CD4-positive, alpha-beta T cell treated with Interleukin-10 for 1 hour (primary cell): ENCODE measurements around the gene SMOC2.

Experiments used
- DNase-seq: peaks from one replicate; pipeline ENCODE4 v3.0.0-alpha.2; 2020

The SMOC2 gene

DNA sequence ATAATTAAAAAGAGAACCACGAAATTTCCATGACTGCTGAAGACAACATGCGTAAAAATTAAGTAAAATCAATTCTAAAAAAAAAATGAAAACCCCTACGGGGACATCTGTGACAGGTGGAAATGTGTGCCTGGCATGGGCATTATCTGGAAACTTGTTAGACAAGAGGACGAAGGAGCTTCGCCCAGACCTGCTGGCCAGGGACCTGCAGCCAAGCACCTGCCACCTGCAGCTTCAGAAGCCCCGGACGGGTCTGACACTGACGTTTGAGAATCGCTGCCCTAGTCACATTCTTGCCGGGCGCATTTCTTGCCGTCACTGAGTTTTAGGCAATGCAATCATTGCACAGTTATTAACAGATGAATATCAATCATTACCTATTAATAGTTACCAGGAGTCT lies 140.3 kb downstream of the SMOC2 start:
- no peak for DNase-seq

DNA sequence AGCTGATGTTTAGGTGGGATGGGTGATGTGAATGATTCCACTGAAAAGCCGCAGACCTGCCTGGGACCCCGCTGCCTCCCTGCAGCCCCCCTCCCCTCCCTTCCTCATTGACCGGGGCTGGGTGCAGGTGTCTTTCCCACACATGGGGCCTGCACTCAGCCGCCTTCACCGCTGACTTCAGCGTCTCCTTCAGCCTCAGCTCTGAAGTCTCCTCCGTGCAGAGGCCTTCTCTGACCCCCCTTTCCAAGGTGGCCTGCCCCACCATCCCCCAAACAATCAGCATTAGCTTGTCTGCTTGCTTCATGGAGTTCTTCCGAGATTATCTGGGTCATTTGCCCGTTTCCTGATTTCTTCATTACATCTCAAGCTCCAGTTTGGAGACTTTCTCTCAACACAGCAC lies 140.7 kb downstream of the SMOC2 start:
- no peak for DNase-seq

DNA sequence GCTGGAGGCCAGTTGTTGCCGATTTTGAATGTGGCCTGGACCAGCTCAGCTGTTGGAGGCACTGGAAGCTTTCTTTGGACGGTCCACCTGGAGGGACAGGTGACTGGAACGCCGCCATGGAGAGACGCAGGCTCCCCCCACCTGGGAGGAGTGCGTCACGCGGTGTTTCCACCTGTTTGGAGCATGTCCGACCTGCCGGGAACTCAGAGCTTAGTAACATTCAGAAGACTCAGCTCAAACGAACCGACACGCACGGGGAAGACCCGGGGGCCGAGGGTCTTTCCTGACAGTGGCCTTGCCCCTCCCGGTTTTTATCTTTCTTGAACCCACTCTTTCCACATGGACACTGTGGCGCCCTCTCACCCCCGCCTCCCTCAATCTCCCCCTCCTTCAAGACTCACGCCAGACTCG lies 141.6 kb downstream of the SMOC2 start:
- no peak for DNase-seq

DNA sequence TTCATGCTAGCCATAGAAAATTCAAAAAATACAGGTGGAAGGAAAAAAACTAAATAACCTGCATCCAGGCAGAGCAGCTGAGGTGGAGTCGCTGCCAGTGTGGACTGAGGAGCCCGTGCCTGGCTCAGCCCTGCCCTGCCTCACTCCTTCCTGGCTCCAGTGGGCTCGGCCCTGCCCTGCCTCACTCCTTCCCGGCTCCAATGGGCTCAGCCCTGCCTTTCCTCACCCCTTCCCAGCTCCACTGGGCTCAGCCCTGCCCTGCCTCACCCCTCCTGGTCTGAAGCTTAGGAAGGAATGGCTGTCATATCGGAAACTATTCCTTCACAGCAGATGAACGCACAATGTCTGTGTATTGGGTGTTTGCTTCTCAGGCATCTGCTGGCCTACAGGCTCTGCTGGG lies 142.1 kb downstream of the SMOC2 start:
- no peak for DNase-seq

DNA sequence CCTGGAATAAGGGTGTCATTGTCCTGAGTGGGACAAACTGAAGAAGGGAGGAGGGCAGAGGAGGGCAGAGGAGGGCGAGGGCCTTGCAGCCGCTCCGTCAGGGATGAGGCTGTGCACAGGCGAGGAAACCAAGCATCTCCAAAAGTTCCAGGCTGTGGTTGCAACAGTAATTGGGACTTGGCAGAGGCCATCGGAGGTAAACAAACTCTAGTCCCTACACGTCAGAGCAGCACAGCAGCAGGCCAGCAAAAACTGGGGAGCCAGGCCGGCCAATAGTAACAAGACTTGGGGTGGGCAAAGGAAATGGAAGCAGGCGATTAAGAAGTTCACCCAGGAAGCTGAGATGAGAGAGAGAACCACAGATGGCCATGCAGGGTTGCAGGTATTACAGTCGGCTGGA lies 142.8 kb downstream of the SMOC2 start:
- no peak for DNase-seq

DNA sequence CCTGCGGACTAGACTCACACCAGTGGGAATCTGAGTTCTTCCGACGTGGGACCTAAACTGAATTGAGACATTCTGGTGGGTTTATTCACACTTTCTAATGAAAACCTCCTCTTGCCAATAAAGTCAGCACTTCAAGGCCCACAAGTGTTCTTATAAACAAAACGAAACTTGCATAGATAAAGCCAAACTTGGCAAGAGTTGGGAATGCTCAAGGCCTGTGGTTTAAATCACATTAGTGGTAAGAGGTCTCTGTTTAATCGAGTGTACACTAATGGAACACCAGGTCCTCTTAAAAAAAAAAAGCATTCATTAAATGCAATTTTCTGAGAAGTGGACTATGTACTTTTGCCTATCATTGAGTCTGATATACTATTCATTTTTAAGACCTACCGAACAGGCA lies 143.3 kb downstream of the SMOC2 start:
- no peak for DNase-seq

DNA sequence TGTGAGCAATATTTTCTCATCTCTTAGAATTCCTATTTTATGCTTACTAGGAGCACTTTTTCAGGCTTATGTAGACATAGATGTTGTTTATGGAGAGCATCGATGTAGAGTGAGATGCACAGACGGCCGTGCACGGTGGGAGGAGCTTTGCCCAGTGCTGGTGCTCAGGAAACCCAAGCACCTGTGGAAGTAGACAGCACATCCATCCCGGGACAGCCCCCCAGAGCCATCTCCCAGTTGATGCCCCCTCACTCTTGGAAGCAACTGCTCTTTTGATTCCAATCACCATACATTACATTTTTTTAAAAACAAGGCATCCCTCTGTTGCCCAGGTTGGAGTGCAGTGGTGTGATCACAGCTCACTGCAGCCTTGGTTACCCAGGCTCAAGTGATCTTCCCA lies 143.7 kb downstream of the SMOC2 start:
- DNase-seq, result no peak

DNA sequence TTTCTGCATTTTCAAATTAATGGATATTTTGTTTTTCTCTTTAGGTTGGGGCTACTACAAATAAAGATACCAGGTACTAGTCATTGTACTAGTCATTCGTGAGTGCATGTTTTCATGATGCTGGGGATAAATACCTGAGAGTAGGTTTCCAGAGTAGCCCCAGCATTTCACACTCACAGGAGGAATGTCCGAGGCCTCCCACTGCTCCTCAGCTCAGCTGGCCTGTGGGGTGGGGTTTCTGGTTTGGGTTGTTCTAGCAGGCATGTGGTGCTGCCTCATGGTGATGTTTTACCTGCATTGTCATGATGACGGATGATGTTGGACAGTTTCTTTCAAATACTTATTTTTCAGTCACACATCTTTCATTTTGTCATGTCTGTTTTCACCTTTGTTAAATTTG lies 144.5 kb downstream of the SMOC2 start:
- no peak for DNase-seq

DNA sequence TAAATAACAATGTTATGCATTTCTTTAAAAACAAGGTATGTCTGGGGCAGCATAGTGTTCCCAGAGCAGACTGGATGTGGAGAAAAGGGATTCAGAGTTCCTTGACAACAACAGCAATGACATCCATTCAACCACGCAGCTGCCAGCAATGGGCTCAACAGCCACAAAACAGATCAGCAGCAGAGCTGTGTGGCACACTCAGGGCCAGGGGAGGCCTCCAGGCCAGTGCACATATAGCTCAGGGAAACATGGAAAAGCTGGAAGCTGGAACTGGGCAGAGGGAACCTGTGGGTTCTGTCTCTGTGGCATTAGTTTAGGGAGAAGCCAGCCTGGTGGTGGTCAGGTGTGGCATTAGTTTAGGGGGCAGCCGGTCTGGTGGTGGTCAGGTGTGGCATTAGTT lies 148.3 kb downstream of the SMOC2 start:
- DNase-seq, result no peak

DNA sequence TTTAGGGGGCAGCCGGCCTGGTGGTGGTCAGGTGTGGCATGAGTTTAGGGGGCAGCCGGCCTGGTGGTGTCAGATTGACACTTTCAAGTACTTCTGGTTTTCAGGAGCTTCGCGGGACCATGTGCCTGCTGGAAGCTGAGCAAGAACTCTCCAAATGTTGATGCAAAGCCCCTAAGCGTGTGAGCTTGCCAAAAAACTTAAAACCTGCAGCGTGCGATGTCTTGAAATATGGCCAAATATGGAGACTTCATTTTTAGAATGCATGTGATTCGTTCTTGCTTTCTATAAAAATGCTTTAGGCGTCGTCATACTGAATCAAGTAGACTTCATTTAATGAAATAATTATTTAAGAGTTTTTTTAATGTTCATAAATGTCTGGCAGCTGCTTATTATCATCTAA lies 149.4 kb downstream of the SMOC2 start:
- no peak for DNase-seq

DNA sequence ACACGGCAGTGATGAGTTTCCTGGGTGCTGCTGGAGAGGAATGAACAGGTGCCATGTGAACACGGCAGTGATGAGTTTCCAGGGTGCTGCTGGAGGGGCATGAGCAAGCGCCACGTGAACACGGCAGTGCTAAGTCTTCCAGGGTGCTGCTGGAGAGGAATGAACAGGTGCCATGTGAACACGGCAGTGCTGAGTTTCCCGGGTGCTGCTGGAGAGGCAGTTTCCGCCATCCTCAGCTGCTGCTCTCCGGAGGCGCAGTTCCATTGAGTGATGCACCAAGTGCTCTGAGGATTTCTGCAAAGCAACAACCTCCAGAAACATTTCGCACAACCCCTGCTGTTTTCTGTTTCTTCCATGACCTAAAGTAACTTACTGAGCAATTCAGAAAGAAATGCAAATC lies 155.4 kb downstream of the SMOC2 start:
- no peak for DNase-seq

DNA sequence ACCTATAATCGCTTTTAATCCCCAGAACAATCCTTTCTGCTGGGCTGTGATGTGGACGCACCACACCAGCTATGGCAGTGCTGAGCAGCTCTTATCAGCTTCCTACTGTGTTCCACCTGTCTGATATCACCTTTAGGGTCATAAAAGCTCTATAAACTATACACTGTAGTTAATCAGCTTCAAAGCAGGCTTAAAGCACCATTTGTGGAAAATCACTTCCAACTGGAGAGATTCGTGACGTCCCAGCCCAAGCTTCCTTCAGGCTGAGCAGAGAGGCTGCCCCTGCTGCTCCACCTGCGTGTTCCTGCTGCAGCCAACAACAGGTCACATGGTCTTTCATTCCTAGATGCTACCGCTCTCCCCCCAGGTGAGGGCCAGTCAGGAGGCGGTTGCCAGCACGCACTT lies 156.5 kb downstream of the SMOC2 start:
- no peak for DNase-seq

DNA sequence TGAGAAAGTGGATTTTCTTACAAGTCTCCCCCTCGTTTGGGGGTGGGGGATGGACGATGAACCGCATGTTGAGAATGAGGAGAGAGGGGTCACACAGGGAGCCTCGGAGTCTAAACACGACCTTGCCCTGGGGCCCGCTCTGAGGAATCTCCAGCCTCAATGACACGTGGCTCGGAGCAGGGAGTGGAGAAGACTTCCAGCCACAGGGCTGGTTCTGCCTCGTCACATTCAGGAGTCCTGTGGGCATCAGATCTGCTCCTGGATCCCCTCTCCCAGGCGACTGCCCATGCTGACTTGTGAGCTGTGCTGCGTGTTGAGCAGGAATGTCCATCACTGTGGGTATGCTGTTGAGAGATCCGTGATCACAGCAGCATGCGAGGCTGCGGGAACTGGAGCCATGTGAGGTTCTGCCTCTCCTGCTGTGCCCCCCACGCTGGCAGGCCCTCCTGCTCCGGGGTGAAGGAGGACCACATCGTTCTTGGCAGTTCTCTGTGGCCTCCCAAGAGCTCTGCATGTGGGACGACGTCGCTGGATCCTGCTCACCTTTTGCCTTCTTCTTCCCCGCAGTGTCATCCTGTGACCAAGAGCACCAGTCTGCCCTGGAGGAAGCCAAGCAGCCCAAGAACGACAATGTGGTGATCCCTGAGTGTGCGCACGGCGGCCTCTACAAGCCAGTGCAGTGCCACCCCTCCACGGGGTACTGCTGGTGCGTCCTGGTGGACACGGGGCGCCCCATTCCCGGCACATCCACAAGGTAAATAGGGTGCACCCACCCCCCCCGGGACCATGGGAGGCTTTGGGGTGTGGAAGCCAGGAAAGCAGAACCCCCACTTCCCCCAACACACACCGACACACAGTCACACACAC lies 157.5 kb downstream of the SMOC2 start:
- no peak for DNase-seq

DNA sequence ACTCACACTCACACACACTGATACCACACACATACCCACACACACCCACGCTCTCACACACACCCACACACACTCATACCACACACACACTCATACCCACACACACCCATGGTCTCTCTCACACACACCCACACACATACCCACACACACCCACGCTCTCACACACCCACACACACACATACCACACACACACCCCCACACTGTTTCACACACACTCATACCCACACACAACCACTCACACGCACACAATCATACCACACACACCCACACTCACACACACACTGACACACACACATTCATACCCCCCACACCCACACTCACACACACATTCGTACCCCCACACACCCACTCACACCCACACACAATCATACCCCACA lies 158.1 kb downstream of the SMOC2 start:
- no peak for DNase-seq

DNA sequence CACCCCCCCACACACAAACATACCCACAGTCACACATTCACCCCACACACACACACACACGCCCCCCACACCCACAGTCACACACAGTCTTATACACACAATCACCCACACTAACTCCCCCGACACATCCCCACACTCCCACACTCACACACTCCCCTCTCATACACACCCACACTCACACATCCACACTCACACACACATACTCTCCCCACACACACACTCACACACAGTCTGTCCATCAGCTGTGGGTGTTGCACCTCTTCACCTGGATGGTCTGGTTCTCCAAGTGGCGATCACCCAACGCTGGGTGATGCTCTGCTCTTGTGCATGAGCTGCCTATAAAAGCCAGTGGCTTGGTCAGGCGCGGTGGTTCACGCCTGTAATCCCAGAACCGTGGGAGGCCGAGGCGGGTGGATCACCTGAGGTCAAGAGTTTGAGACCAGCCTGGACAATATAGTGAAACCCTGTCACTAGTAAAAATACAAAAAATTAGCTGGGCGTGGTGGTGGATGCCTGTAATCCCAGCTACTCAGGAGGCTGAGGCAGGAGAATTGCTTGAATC lies 158.9 kb downstream of the SMOC2 start:
- DNase-seq, result no peak

DNA sequence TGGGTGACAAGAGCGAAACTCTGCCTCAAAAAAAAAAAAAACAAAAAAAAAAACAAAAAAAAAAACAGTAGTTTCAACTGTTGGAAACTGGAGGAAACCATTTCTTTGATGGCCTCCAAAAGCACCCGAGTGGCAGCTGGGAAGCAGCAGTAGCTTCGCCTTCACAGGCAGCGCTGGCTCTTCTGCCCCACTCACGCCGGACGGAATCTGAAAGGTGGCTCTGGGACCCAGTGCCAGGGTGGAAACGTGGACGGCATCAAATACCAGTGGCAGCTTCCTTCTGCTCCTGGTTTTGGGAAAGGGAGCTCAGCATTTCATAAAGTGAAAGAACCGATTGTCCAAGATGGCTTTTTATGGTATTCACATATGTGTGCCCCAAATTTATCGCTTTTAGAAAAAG lies 159.4 kb downstream of the SMOC2 start:
- DNase-seq, result no peak

DNA sequence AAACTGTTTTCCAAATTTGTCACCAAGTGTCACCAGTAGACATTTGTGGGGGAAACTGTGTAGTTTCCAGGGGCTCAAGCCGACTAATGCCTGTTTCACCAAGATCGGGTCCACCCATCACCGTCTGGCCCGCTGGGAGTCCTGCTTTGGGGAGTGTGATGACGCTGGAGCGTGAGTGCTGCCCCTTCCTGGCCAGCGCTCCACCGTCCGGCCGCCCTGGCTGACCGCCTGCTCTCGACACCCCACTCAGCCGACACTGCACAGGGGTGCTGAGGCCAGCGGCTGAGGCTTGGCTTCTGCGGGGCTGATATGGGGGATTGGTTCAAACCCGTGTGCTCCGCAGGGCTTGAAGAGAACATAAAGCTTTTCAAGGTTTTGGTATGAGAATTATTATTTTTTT lies 160.1 kb downstream of the SMOC2 start:
- no peak for DNase-seq

DNA sequence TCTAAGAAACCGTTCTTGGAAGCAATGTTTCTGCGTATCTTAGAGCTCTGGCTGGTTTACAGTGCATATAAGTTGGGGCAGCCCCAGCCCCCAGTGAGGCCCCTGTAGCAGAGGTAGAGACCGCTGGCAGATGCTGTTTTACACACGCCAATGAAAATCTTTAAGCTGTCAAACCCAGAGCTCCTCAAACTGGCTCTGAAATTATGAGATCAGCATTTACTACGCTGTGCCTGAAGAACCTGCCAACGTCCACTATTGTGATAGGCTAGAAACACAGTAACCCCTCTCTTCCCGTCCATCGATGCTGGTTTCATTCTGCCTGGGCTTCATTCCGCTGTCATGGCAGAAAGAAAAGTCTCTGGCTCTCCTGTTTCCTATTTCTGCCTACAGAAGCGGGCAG lies 160.6 kb downstream of the SMOC2 start:
- no peak for DNase-seq

DNA sequence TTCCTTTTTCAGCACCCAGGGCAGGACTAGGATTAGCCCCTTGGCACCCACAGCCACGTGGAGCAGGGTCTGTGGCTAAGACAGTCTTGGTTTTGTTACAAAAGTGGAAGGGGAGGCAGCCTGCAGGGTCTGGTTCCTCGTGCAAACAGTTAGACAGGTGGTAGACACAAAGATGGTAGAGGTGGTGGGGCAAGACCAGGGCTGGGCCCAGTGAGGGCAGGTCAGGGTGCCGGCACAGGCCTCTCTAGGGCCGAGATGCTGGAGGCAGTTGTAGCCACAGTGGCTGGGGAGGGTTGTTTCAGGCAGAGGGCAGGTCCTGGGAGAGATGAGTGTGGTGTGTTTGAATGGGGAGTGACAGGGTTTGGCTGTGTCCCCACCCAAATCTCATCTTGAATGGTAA lies 161.6 kb downstream of the SMOC2 start:
- DNase-seq, result no peak

DNA sequence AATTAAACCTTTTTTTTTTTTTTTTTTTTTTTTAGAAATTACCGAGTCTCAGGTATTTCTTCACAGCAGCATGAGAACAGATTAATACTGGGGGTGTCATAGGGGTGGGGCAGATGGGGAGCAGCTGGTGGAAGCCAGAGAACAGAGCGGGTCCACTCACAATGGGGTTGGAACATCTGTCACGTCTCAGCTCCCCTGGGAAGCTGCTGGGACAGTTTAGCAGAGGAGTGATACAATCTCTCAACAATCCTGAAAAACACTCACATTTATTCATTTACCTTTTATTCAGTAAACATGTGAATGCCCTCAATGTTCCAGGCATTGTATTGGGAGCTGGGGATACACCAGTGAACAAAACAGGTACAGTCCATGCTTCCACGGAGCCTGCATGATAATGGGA lies 162.2 kb downstream of the SMOC2 start:
- DNase-seq, result no peak

DNA sequence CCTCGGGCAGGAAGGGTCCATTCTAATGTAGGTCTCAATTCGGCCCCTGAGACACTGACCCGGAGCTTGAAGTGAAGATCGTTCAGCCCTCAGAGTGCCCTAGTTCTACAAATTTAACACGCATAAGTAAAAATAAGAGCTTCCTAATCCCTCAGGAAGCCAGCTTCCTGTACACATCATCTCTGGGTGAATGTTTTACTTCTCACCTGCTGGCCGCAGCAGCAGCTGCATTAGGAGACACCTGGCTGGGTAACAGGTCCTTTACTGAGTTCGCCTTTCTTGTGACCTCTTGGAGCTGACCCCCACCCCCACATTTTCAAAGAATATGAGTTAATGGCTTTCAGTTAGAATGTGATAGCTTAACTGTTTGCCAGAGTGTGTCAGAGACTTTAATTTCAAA lies 165.0 kb downstream of the SMOC2 start:
- no peak for DNase-seq

DNA sequence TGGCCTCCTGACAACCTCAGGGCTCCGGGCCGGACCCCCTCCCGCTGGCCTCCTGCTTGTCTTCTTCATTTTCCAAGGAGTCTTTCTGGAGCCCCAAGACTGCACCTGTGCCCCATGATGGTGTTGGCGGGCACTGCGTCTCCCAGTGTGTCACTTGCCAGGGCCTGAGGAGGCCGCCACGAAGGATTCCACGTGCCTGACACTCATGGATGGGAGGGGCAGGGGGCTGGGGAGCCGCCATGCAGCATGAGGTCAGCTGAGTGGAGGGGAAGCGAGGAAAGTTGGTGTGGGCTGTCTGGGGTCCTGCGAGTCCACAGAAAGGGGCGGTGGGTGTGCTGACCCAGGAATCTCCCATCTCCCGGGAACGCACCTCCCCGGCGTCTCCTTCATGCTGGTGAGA lies 165.7 kb downstream of the SMOC2 start:
- DNase-seq, result no peak

DNA sequence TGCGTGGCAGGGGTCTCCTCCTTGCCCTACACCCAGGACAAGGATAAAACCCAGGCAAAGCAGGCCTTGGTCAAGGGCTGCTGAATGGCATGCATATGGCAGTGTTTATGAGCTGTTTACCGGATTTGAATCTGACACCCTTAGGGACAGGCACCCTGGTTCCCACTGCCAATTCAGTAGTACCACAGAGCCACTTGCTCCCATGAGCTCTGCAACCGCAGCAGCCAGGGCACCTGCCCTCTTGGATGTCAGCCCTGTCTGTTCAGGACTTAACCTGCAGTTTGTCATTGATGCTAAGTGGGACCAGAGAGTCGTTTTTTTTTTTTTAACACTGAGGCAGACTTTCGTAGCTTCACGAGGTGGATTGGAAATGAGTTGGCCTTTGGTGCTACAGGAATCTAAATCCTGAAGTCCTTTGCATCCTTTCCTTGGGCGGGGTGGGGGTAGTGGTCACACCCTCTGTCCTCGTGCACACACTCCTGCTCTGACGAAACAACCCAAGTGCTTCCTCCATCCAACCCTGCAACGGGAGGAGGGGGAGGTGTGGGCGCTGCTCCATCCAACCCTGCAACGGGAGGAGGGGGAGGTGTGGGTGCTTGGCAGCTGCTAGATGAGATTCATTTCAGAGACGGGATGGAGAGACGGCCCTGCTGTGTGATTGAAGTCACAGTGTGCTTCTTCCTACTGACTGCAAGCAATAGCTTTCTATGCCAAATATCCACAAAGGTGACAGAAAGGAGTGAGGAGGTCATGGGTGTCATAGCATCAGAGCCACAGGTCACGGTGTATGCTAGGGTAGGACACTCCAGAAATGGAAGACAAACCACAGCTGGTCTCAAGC lies 166.5 kb downstream of the SMOC2 start:
- DNase-seq, result no peak

DNA sequence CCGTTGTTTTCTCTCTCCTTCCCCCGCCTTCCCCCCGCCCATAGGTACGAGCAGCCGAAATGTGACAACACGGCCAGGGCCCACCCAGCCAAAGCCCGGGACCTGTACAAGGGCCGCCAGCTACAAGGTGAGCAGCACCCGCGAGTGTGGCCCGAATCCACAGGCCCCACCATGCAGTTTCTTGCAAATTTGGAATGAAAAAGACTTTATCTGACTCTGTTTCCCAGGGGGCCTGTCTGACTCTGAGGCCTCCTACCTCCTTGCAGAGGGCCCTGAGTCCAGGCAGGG lies 167.1 kb downstream of the SMOC2 start:
- DNase-seq, result no peak
